GM19438 (cell line): Measurements from ENCODE around the gene STIP1.
"Not testable (repeated sequence)": the region's sequence is repeated elsewhere in the genome, so short reads cannot be mapped to it uniquely, and the experiment has no call there.

Experiments
- ATAC-seq: cut with Tn5 transposase; IDR thresholded peaks from one replicate; pipeline ENCODE4 v1.9.1; 2021; ENCODE audit warnings: low read depth; ENCODE audit not compliant: unreplicated experiment

The STIP1 gene

GRCh38 chr11:64157631-64158394, 28.2 kb upstream of the STIP1 start:
- ATAC-seq, result no peak

GRCh38 chr11:64161037-64161436, 24.9 kb upstream of the STIP1 start:
- ATAC-seq, result no peak

GRCh38 chr11:64162769-64163168, 23.2 kb upstream of the STIP1 start:
- ATAC-seq, result not testable (repeated sequence)

GRCh38 chr11:64163951-64164350, 22.0 kb upstream of the STIP1 start:
- ATAC-seq, result no peak

- ATAC-seq, result no peak
Observed at GRCh38 chr11:64164392-64165312, 21.3 kb upstream of the STIP1 start.

- no peak for ATAC-seq
Observed at GRCh38 chr11:64165481-64165841, 20.5 kb upstream of the STIP1 start.

- peak; percentile 77 for ATAC-seq
Observed at GRCh38 chr11:64165842-64166635, 19.9 kb upstream of the STIP1 start, which contains the start of gene MACROD1. Gene MACROD1, minus strand, starts transcription at chr11:64166113. Its CDS starts 119 bp downstream, at chr11:64165994.

- no peak for ATAC-seq
Observed at GRCh38 chr11:64170419-64170818, 15.6 kb upstream of the STIP1 start.

GRCh38 chr11:64173616-64174355, 12.2 kb upstream of the STIP1 start:
- no peak for ATAC-seq

GRCh38 chr11:64176751-64177150, 9.2 kb upstream of the STIP1 start:
- ATAC-seq, result no peak

GRCh38 chr11:64178203-64178602, 7.8 kb upstream of the STIP1 start:
- ATAC-seq, result no peak

GRCh38 chr11:64178951-64179639, 6.9 kb upstream of the STIP1 start:
- no peak for ATAC-seq

- no peak for ATAC-seq
Observed at GRCh38 chr11:64180891-64181290, 5.1 kb upstream of the STIP1 start.

- ATAC-seq, result no peak
Observed at GRCh38 chr11:64181506-64182411, 4.2 kb upstream of the STIP1 start.

- no peak for ATAC-seq
Observed at GRCh38 chr11:64183890-64184289, 2.1 kb upstream of the STIP1 start.

- peak; percentile 14 for ATAC-seq
Observed at GRCh38 chr11:64185175-64185692, 737 bp upstream of the STIP1 start.

- no peak for ATAC-seq
Observed at GRCh38 chr11:64186492-64187165, 658 bp downstream of the STIP1 start.

- ATAC-seq, result no peak
Observed at GRCh38 chr11:64192434-64192833, 6.5 kb downstream of the STIP1 start.
